ENCODE results near the gene ZRSR2. TPM values are rescaled to one million over a fixed set of nuclear protein-coding genes. Genes with fewer than 3 reads are reported as not detected.

Gene ZRSR2
- total and polyA plus RNA-seq, 9 of the 15 experiments (the other 6 are each of a cell fraction or from before 2014, with no cell fraction given): 3.5 to 19.5 (median 8.6) TPM

DNA sequence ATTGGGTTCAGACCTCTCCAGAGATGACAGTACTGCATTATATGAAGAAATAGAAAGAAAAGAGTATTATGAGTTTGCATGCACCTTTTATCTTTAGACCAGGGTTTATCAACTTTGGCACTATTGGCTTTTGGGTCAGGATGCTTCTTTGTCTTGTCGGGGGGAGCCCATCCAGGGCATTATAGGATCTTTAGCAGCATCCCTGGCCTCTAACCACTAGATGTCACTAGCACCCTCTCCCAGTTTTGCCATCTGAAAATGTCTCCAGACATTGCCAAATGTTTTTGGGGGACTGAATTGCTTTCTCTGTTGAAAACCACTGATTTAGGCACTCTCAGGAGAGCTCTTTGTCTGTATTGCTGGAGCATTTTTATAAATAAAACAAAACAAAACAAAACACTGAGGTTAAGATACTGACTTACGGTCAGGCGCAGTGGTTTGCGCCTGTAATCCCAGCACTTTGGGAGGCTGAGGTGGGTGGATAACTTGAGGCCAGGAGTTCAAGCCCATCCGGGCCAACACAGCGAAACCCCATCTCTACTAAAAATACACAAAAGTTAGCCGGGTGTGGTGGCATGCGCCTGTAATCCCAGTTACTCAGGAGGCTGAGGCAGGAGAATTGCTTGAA lies 28.6 kb upstream of the ZRSR2 start:
- no peaks in the 10 kb centered on the region for H3K79me2 ChIP-seq (ENCODE audit: control insufficient read depth, insufficient read depth, low read length)

More for the DNA sequence above, 28.6 kb upstream of the ZRSR2 start:
- no peak overlapping the region for H3K4me3 ChIP-seq
- intact Hi-C loops (cut with micrococcal nuclease): loop anchor here (2.0 to 5.0 kb wide), 3 partner anchors 211 to 686 kb away; no protein-coding TSS in a partner anchor
- H3K9me1 ChIP-seq (ENCODE audit: control insufficient read depth, insufficient read depth, low read length): no peaks in the 10 kb centered on the region
- BruUV-seq (replicated peaks): no TSS peak
- no peak overlapping the region for H2AFZ ChIP-seq (ENCODE audit: low read depth, low read length)
- no peaks in the 10 kb centered on the region for H3K27me3 ChIP-seq (ENCODE audit: control insufficient read depth in 2 of 2, insufficient read depth in 2 of 2, low read length in 2 of 2)
- no peaks in the 10 kb centered on the region for H3K36me3 ChIP-seq (ENCODE audit: control insufficient read depth, insufficient read depth, low read length)
- 73% methylated on average over 4 of the region's 8 CpGs for WGBS (ENCODE audit: insufficient coverage, low coverage, missing lambda C conversion rate)
- DNase-seq (ENCODE audit: extremely low read depth in 1 of 4, low spot score in 3 of 4): peak; percentile 39 to 53 (median 42)
- no peak overlapping the region for H3K4me2 ChIP-seq (ENCODE audit: insufficient read depth, low read length)
- no peaks in the 10 kb centered on the region for H3K9me3 ChIP-seq (replicated peaks; ENCODE audit: control insufficient read depth, insufficient read depth, low read depth, low read length)
- TF ChIP-seq RAD21 (CRISPR knock-in tag; conservative IDR thresholded peaks at IDR 0.05 in 1 of 2, IDR thresholded peaks at IDR 0.05 in 1 of 2) (peak; percentile 50 to 64), CTCF (IDR thresholded peaks at IDR 0.05 in 2 of 3, conservative IDR thresholded peaks at IDR 0.05 in 1 of 3; ENCODE audit: insufficient read depth in 2 of 3, low read depth in 1 of 3, low read length in 3 of 3) (peak; percentile 61 to 65 (median 64)), REST (IDR thresholded peaks at IDR 0.05; ENCODE audit: borderline replicate concordance) (peak; percentile 32; the same call in 1 of the 2 replicates), REST (CRISPR knock-in tag; IDR thresholded peaks at IDR 0.05; ENCODE audit: low read depth) (no peak), SPI1 (IDR thresholded peaks at IDR 0.05; ENCODE audit: borderline replicate concordance, low read depth, low read length) (no peak)
- POLR2A ChIA-PET: no interaction called here
- no peak overlapping the region for H3K27ac ChIP-seq (ENCODE audit: extremely low read depth, low read depth, low read length)
- in situ Hi-C loops (cut with MboI): loop anchor here (25.0 kb wide), 1 partner anchor 676 kb away; no protein-coding TSS in a partner anchor
- CTCF ChIA-PET (ENCODE audit: low intra/inter-chr PET ratio): no interaction called here
- H3K9ac ChIP-seq (ENCODE audit: insufficient read depth in 1 of 2, low read depth in 2 of 2, low read length in 2 of 2): no peak overlapping the region
- H3K4me1 ChIP-seq (replicated peaks in 1 of 2; ENCODE audit: control insufficient read depth in 2 of 2, insufficient read depth in 2 of 2, low read length in 2 of 2): no peaks in the 10 kb centered on the region
- peak; percentile 79 for FAIRE-seq
- peak; percentile 88 for ATAC-seq
- no peaks in the 10 kb centered on the region for H4K20me1 ChIP-seq (replicated peaks; ENCODE audit: control insufficient read depth, insufficient read depth, low read length)
